GM12864 (cell line): ENCODE results near the gene ZNF605.

Experiments used
- DNase-seq: peaks from one replicate; pipeline ENCODE4 v3.0.0-alpha.2; 2011; ENCODE audit warnings: low read depth
- H3K4me3 ChIP-seq: 2 replicates; pipeline ENCODE4 v1.5.1; 2011; ENCODE audit warnings: mild to moderate bottlenecking, low read depth, low read length, control low read depth
- TF ChIP-seq, protein P1 (sequence below): IDR thresholded peaks from 2 replicates; pipeline ENCODE4 v1.5.1; 2011; ENCODE audit warnings: low read depth, mild to moderate bottlenecking, moderate library complexity, low read length, control low read depth, inconsistent platforms; ENCODE audit errors: missing control alignments

Gene ZNF605

GRCh38 chr12:132953771-132954170, 2.3 kb downstream of the ZNF605 start:
- DNase-seq, result no peak
- no peak overlapping the region for H3K4me3 ChIP-seq
- TF ChIP-seq, protein P1, sequence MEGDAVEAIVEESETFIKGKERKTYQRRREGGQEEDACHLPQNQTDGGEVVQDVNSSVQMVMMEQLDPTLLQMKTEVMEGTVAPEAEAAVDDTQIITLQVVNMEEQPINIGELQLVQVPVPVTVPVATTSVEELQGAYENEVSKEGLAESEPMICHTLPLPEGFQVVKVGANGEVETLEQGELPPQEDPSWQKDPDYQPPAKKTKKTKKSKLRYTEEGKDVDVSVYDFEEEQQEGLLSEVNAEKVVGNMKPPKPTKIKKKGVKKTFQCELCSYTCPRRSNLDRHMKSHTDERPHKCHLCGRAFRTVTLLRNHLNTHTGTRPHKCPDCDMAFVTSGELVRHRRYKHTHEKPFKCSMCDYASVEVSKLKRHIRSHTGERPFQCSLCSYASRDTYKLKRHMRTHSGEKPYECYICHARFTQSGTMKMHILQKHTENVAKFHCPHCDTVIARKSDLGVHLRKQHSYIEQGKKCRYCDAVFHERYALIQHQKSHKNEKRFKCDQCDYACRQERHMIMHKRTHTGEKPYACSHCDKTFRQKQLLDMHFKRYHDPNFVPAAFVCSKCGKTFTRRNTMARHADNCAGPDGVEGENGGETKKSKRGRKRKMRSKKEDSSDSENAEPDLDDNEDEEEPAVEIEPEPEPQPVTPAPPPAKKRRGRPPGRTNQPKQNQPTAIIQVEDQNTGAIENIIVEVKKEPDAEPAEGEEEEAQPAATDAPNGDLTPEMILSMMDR, result no peak

DNA sequence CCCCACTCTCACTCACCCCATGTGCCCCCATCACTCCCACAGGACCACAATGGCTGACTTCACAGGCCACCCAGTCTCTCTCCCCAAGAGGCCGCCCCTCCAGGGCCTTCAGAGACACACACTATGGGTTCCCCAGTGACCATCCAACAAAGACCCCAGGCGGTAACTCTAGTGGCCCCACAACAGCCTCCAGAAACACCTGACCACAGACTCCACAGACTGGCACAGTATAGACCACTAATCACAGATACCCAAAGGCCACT, 3.0 kb downstream of the ZNF605 start:
- no peak for DNase-seq
- no peak overlapping the region for H3K4me3 ChIP-seq
- TF ChIP-seq, protein P1, result no peak

GRCh38 chr12:132952371-132953162, 3.5 kb downstream of the ZNF605 start:
- no peak overlapping the region for H3K4me3 ChIP-seq
- DNase-seq, result no peak
- TF ChIP-seq, protein P1, result no peak

DNA sequence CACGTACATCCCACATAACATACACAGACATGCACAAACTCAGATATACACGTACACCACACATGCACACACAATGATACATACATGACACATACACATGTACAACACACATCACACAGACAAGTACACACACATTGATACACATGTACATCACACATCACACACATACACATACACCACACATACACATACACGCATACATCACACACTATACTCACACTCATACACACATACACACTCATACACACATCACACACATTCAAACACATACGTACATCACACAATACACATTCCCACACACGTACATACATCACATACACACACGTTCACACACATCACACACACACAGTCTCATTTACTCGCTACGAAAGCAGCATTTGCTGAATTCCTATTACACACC, 4.5 kb downstream of the ZNF605 start:
- no peak overlapping the region for H3K4me3 ChIP-seq
- TF ChIP-seq, protein P1, result no peak

DNA sequence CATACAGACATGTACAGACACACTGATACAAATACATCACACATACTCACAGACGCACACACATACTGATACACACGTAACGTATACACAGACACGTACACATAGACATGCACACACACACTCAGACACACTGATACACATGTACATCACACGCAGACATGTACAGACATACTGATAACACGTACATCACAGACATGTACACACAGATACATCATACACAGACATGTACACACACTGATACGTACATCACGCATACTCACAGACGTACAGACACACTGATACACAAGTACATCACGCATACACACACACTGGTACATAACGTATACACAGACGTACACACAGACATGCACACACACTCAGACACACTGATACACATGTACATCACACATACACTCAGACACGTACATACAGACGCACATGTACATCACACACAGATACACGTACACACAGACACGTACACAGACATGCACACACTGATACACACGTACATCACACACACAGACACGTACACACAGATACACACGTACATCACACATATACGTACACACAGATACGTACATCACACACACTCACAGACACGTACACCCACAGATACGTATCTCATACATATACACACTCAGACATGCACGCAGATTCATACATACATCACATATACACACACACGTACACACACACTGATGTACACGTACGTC, 5.1 kb downstream of the ZNF605 start:
- no peak for DNase-seq
- TF ChIP-seq, protein P1, result no peak
- no peak overlapping the region for H3K4me3 ChIP-seq

More for the DNA sequence above, 4.5 kb downstream of the ZNF605 start:
- no peak for DNase-seq

DNA sequence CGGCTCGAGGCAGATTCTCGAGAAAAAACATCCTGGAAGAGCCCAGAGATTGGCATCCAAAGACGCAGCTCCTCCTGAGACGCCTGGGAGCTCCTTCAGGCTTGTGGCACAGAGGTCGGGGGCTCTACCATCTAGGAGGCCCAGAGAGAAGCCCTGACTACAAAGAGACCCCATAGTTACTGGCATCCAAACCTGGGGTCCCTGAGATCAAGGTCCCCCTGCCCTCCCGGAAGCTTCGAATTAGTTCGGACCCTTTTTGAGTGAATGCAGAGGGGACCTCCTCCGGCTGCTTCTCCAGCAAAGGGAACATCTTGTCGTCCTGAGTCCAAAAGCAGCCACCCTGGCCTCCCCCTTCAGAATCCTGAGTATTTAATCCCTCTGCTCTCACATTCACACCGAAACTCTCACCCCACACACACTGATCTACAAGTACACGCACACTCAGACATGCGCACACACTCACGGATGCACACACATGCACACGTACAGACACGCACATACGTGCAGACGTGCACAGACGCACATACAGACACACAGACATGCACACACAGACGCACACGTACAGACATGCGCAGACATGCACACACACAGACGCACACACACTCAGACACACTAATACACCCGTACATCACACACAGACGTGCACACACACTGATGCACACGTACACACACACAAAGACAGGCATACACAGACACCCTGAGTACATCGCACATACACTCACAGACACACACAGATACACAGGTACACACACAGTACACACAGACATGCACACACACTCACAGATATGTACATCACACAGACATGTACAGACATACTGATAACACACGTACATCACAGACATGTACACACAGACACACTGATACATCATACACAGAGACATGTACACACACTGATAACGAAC, 5.9 kb downstream of the ZNF605 start:
- TF ChIP-seq, protein P1, result no peak
- no peak overlapping the region for H3K4me3 ChIP-seq
- no peak for DNase-seq
